H1 (cell line): ENCODE data around the gene STAG1. TPM values are rescaled to one million over a fixed set of nuclear protein-coding genes. Genes with fewer than 3 reads are reported as not detected.

Experiments used
- CTCF ChIA-PET: fragments of 300-600 bp; sonication (Branson Sonifier 250); formaldehyde crosslinking; loops from one replicate; lab custom pipeline; 2021; ENCODE audit not compliant: partially characterized antibody; lab: Charles Lee
- POLR2A ChIA-PET: fragments of 300-600 bp; sonication (Branson Sonifier 250); formaldehyde crosslinking; loops from one replicate; lab custom pipeline; 2021; ENCODE audit warnings: inconsistent platforms; ENCODE audit not compliant: partially characterized antibody; lab: Charles Lee
- DNase-seq, 2 experiments: peaks; one replicate each; pipeline versions ENCODE4 v3.0.0 to v3.0.0-alpha.2; 2010 to 2022; ENCODE audit warnings: low spot score in 2 of 2, low read depth in 1 of 2, mixed read lengths in 1 of 2
- FAIRE-seq: peaks from 2 replicates; lab custom pipeline; 2011; peaks lifted over from hg19 to GRCh38; lab: Jason Lieb, UNC
- H2AFZ ChIP-seq: 2 replicates; pipeline ENCODE4 v1.8.1; 2012; ENCODE audit warnings: low read length, inconsistent platforms
- H2AK5ac ChIP-seq: 2 replicates; pipeline ENCODE4 v1.6.1; 2013; ENCODE audit warnings: low read depth, low read length
- H2BK120ac ChIP-seq: replicated peaks from 2 replicates; pipeline ENCODE3; 2013; ENCODE audit warnings: low read depth, low read length, inconsistent platforms
- H2BK12ac ChIP-seq: 2 replicates; pipeline ENCODE4 v1.6.1; 2013; ENCODE audit warnings: low read depth, low read length
- H2BK15ac ChIP-seq: 2 replicates; pipeline ENCODE4 v1.6.1; 2013; ENCODE audit warnings: low read length
- H2BK20ac ChIP-seq: 2 replicates; pipeline ENCODE4 v1.6.1; 2013; ENCODE audit warnings: low read length
- H2BK5ac ChIP-seq: 2 replicates; pipeline ENCODE4 v1.6.1; 2013; ENCODE audit warnings: low read depth, low read length
- H3K14ac ChIP-seq: 2 replicates; pipeline ENCODE4 v1.6.1; 2013; ENCODE audit warnings: inconsistent platforms; ENCODE audit not compliant: insufficient read length
- H3K18ac ChIP-seq: 2 replicates; pipeline ENCODE4 v1.6.1; 2013; ENCODE audit warnings: low read length; ENCODE audit errors: extremely low read depth
- H3K23ac ChIP-seq: 2 replicates; pipeline ENCODE4 v1.6.1; 2013; ENCODE audit warnings: inconsistent platforms; ENCODE audit not compliant: insufficient read length
- H3K23me2 ChIP-seq: 2 replicates; pipeline ENCODE4 v1.6.1; 2013; ENCODE audit warnings: low read depth, low read length
- H3K27ac ChIP-seq: 2 replicates; pipeline ENCODE4 v1.6.1; 2011; ENCODE audit warnings: low read depth, low read length, inconsistent platforms
- H3K27me3 ChIP-seq, 4 experiments: replicated peaks in 1 of 4; 1 replicate in 1 of 4; 2 replicates in 3 of 4; pipeline versions ENCODE4 v1.6.1 to v1.8.1; 2011 to 2013; ENCODE audit warnings: low read length in 3 of 4, mild to moderate bottlenecking in 3 of 4, inconsistent platforms in 2 of 4, mixed read lengths in 2 of 4, moderate library complexity in 1 of 4; ENCODE audit not compliant: control insufficient read depth in 3 of 4, insufficient read depth in 3 of 4; ENCODE audit errors: extremely low read depth in 1 of 4
- H3K36me3 ChIP-seq, 4 experiments: 2 replicates each; pipeline versions ENCODE4 v1.6.1 to v1.8.1; 2011 to 2013; ENCODE audit warnings: mild to moderate bottlenecking in 4 of 4, low read length in 3 of 4, moderate library complexity in 2 of 4, control low read depth in 1 of 4, inconsistent platforms in 1 of 4; ENCODE audit not compliant: insufficient read depth in 4 of 4, control insufficient read depth in 2 of 4
- H3K4ac ChIP-seq: replicated peaks from 2 replicates; pipeline ENCODE3; 2013; ENCODE audit warnings: low read length, low read depth, mixed read lengths, inconsistent platforms; ENCODE audit not compliant: insufficient read length
- H3K4me1 ChIP-seq, 4 experiments: replicated peaks in 1 of 4; 1 replicate in 1 of 4; 2 replicates in 3 of 4; pipeline versions ENCODE4 v1.6.1 to v1.8.1; 2011 to 2013; ENCODE audit warnings: low read length in 3 of 4, inconsistent platforms in 2 of 4, mixed read lengths in 1 of 4; ENCODE audit not compliant: insufficient read depth in 4 of 4, control insufficient read depth in 3 of 4
- H3K4me2 ChIP-seq, 2 experiments: 2 replicates each; pipeline versions ENCODE4 v1.6.1 to v1.8.1; 2011 to 2013; ENCODE audit warnings: low read depth in 2 of 2, low read length in 2 of 2, control low read depth in 1 of 2, inconsistent platforms in 1 of 2, mild to moderate bottlenecking in 1 of 2; ENCODE audit not compliant: insufficient read depth in 1 of 2
- H3K4me3 ChIP-seq, 4 experiments: fragments of 200-600, 300-600 bp in 1 of 4; sonication (generic), shearing (Covaris generic), sonication (Bioruptor Twin) in 1 of 4; 2 replicates each; pipeline versions ENCODE4 v1.5.1 to v1.8.1; 2011 to 2016; ENCODE audit warnings: low read length in 4 of 4, low read depth in 3 of 4, control low read depth in 2 of 4, inconsistent platforms in 2 of 4, mild to moderate bottlenecking in 2 of 4, mixed read lengths in 1 of 4, moderate library complexity in 1 of 4; ENCODE audit not compliant: insufficient read depth in 2 of 4; ENCODE audit errors: extremely low read depth in 1 of 4
- H3K56ac ChIP-seq: replicated peaks from 2 replicates; pipeline ENCODE3; 2013; ENCODE audit warnings: low read depth, mild to moderate bottlenecking, mixed read lengths, low read length, inconsistent platforms; ENCODE audit not compliant: insufficient read length
- H3K79me1 ChIP-seq: 2 replicates; pipeline ENCODE4 v1.6.1; 2013; ENCODE audit warnings: low read depth, low read length, control low read depth
- H3K79me2 ChIP-seq, 2 experiments: 2 replicates each; pipeline versions ENCODE4 v1.6.1 to v1.8.1; 2012 to 2013; ENCODE audit warnings: low read length in 2 of 2, mild to moderate bottlenecking in 2 of 2, inconsistent platforms in 1 of 2; ENCODE audit not compliant: insufficient read depth in 2 of 2, control insufficient read depth in 1 of 2
- H3K9ac ChIP-seq, 4 experiments: replicated peaks in 1 of 4; 1 replicate in 1 of 4; 2 replicates in 3 of 4; pipeline versions ENCODE4 v1.6.1 to v1.8.1; 2011 to 2013; ENCODE audit warnings: low read depth in 3 of 4, low read length in 3 of 4, control low read depth in 2 of 4, mild to moderate bottlenecking in 2 of 4, moderate library complexity in 2 of 4, inconsistent platforms in 1 of 4; ENCODE audit errors: extremely low read depth in 1 of 4
- H3K9me3 ChIP-seq, 2 experiments: 2 replicates each; pipeline versions ENCODE4 v1.6.1 to v1.8.1; 2012 to 2013; ENCODE audit warnings: mild to moderate bottlenecking in 2 of 2, moderate library complexity in 2 of 2, control low read depth in 1 of 2, inconsistent platforms in 1 of 2, low read depth in 1 of 2, low read length in 1 of 2, mixed read lengths in 1 of 2; ENCODE audit not compliant: insufficient read depth in 2 of 2
- H4K20me1 ChIP-seq, 2 experiments: replicated peaks in 1 of 2; 2 replicates each; pipeline versions ENCODE3 to v1.8.1; 2011 to 2013; ENCODE audit warnings: inconsistent platforms in 2 of 2, low read length in 2 of 2, mild to moderate bottlenecking in 1 of 2; ENCODE audit not compliant: insufficient read depth in 2 of 2, control insufficient read depth in 1 of 2
- H4K5ac ChIP-seq: 2 replicates; pipeline ENCODE4 v1.6.1; 2013; ENCODE audit warnings: low read length, low read depth, mixed read lengths, inconsistent platforms; ENCODE audit not compliant: insufficient read length
- H4K8ac ChIP-seq: 2 replicates; pipeline ENCODE4 v1.8.0; 2013; ENCODE audit warnings: mild to moderate bottlenecking, moderate library complexity, low read length, inconsistent platforms; ENCODE audit not compliant: insufficient read depth; ENCODE audit errors: extremely low read depth
- H4K91ac ChIP-seq: replicated peaks from 2 replicates; pipeline ENCODE3; 2013; ENCODE audit warnings: low read length, mixed read lengths, inconsistent platforms; ENCODE audit not compliant: insufficient read length
- BACH1 ChIP-seq: IDR thresholded peaks from 2 replicates; pipeline ENCODE4 v1.6.1; 2012; ENCODE audit warnings: low read length, improper control_type of control experiment
- CEBPB ChIP-seq: IDR thresholded peaks from 2 replicates; pipeline ENCODE4 v1.6.1; 2012; ENCODE audit warnings: low read depth, low read length
- HDAC6 ChIP-seq: IDR thresholded peaks from one replicate; pipeline ENCODE4 v1.7.1; 2012; ENCODE audit warnings: low read depth, mild to moderate bottlenecking, inconsistent platforms, low read length, moderate library complexity
- KDM4A ChIP-seq: IDR thresholded peaks from one replicate; pipeline ENCODE4 v1.7.1; 2012; ENCODE audit warnings: low read depth, mild to moderate bottlenecking, moderate library complexity, low read length, inconsistent platforms; ENCODE audit not compliant: severe bottlenecking
- POLR2A ChIP-seq, 2 experiments: IDR thresholded peaks; 1 replicate in 1 of 2; 2 replicates in 1 of 2; pipeline ENCODE4 v1.6.1; 2011; ENCODE audit warnings: low read depth in 2 of 2, low read length in 2 of 2, mild to moderate bottlenecking in 2 of 2; ENCODE audit errors: control extremely low read depth in 1 of 2
- SUZ12 ChIP-seq: fragments of 200-600 bp; sonication (generic); IDR thresholded peaks from 2 replicates; pipeline ENCODE4 v1.6.1; 2012; ENCODE audit warnings: mild to moderate bottlenecking, inconsistent platforms, low read length, moderate library complexity, mixed read lengths
- WGBS, 2 experiments: shearing (Covaris generic) in 1 of 2; methylation state at CpG; one replicate each; pipeline versions ENCODE4 v1.1.6 to v1.1.7; 2013 to 2015; ENCODE audit warnings: low lambda C conversion rate in 2 of 2, mixed read lengths in 2 of 2, inconsistent platforms in 1 of 2, low coverage in 1 of 2, missing lambda C conversion rate in 1 of 2; ENCODE audit not compliant: insufficient replicate concordance in 2 of 2, insufficient coverage in 1 of 2, insufficient read length in 1 of 2; ENCODE audit errors: extremely low coverage in 1 of 2, missing lambda C conversion rate in 1 of 2; 5-methylcytosine and 5-hydroxymethylcytosine counted together
- polyA plus RNA-seq, 7 experiments: library from polyadenylated mRNA; depleted of rRNA in 3 of 7; stranded (reverse) in 5 of 7; unstranded in 2 of 7; fragments of >200 nt in 5 of 7; fragments of 200-250 nt in 2 of 7; gene quantifications; 1 replicate in 5 of 7; 2 replicates in 1 of 7; 4 replicates in 1 of 7; pipeline versions ENCODE4 v1.2.1 to v1.2.3, GENCODE V29; 2011 to 2013; ENCODE audit warnings: missing spikeins in 2 of 7, mixed read lengths in 2 of 7
- total RNA-seq: library from RNA; stranded (reverse); fragmentation: NEBNext Ultra II Directional; extraction: Animal tissue kit (Norgen Biotek cat#: 25700); gene quantifications from 2 replicates; pipeline ENCODE4 v1.2.1, GENCODE V29; 2021
- TF ChIP-seq, protein P1 (sequence below): IDR thresholded peaks from 2 replicates; pipeline ENCODE4 v1.6.1; 2012; ENCODE audit warnings: inconsistent platforms

STAG1 gene
- total and polyA plus RNA-seq, 2 of the 8 experiments (the other 6 are each of a cell fraction or from before 2014, with no cell fraction given) = 4.6 to 23.4 TPM

DNA sequence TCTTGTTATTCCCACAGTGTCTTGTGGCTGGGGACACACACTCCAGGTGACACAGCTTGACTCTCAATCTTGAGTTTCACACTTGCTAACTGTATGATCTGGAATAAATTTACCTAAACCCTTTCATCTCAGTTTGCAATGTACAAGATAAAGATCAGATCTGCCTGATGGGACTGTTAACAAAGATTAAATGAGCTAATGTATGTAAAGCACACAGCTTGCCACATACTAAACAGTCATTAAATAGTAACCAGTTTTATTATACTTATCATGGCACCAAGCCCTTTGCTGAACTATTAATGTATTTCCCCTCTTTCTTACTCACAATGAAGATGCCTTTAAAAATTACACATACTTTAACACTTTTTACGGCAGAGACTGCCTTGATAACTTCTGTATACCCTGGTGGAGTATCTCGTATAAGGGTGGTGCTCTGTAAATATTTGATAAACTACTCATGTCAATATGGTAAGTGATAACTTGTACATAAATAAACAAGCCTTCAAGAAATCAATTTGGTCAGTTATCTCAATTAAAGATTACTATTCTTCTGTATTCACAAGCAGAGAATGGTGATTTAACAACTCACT lies 184.5 kb downstream of the STAG1 start:
- Histone ChIP-seq H2BK15ac (no peak overlapping the region), H3K27me3 (no peaks in the 10 kb centered on the region), H3K79me2 (no peaks in the 10 kb centered on the region), H2AK5ac (no peak overlapping the region), H4K20me1 (no peaks in the 10 kb centered on the region), H3K23ac (no peak overlapping the region), H3K18ac (no peak overlapping the region), H2AFZ (no peak overlapping the region), H3K79me1 (no peaks in the 10 kb centered on the region), H3K9ac (no peak overlapping the region), H4K91ac (no peak overlapping the region), H3K27ac (no peak overlapping the region), H2BK12ac (no peak overlapping the region), H2BK120ac (no peak overlapping the region), H3K56ac (no peak overlapping the region), H3K14ac (no peak overlapping the region), H3K4me1 (no peaks in the 10 kb centered on the region), H4K5ac (no peak overlapping the region), H3K23me2 (peaks cover 1% of the 10 kb centered on the region; the same call in 1 of the 2 replicates), H3K4me3 (no peak overlapping the region), H3K4me2 (no peak overlapping the region), H3K36me3 (no peaks in the 10 kb centered on the region), H2BK5ac (no peak overlapping the region), H2BK20ac (no peak overlapping the region), H3K4ac (no peak overlapping the region), H4K8ac (no peak overlapping the region), H3K9me3 (no peaks in the 10 kb centered on the region)
- POLR2A ChIA-PET = no interaction called here
- DNase-seq (no peak), FAIRE-seq (no peak)
- 84% methylated on average over 2 of the region's 2 CpGs; no CpG with 5 or more reads in 1 of the 2 experiments for WGBS, 2 experiments
- CTCF ChIA-PET = no interaction called here
- TF ChIP-seq POLR2A (IDR thresholded peaks at IDR 0.05; ENCODE audit: control extremely low read depth in 1 of 2, low read depth in 2 of 2, low read length in 2 of 2) = no peak
- TF ChIP-seq HDAC6 = no peak
- no peak for TF ChIP-seq KDM4A
- no peak for TF ChIP-seq CEBPB
- TF ChIP-seq, protein P1, sequence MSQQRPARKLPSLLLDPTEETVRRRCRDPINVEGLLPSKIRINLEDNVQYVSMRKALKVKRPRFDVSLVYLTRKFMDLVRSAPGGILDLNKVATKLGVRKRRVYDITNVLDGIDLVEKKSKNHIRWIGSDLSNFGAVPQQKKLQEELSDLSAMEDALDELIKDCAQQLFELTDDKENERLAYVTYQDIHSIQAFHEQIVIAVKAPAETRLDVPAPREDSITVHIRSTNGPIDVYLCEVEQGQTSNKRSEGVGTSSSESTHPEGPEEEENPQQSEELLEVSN = no peak
- no peak for TF ChIP-seq BACH1
- TF ChIP-seq SUZ12 = no peak
